Peyer's patch (tissue), 4 donors: Measurements from ENCODE around the gene SLC47A2.

Source experiments
- CTCF ChIP-seq, 6 experiments: fragments of 450-650 bp in 4 of 6; fragments of 200-600 bp in 2 of 6; sonication (generic) in 1 of 6; IDR thresholded peaks; one replicate each; pipeline ENCODE4 v1.5.1; 2017 to 2019; ENCODE audit warnings: antibody characterized with exemption in 6 of 6, mild to moderate bottlenecking in 3 of 6, moderate library complexity in 1 of 6
- POLR2A ChIP-seq, 2 donors: fragments of 450-650 bp; IDR thresholded peaks; one replicate each; pipeline ENCODE4 v1.5.1; 2017; ENCODE audit warnings: antibody characterized with exemption in 2 of 2, mild to moderate bottlenecking in 2 of 2, moderate library complexity in 2 of 2

- TF ChIP-seq CTCF (IDR thresholded peaks at IDR 0.05) = no peak
- TF ChIP-seq POLR2A (IDR thresholded peaks at IDR 0.05) = no peak
These were observed 11.2 kb upstream of the SLC47A2 start for GRCh38 chr17:19727501-19728078.
